ENCODE data around the gene SLC25A21.

- TF ChIP-seq CTCF (IDR thresholded peaks at IDR 0.05; ENCODE audit: low read depth, low read length, poor library complexity, severe bottlenecking), result no peak
- no peak for TF ChIP-seq EZH2phosphoT487 (IDR thresholded peaks at IDR 0.05; ENCODE audit: borderline replicate concordance, low read length)
These were observed 327.8 kb downstream of the SLC25A21 start for GRCh38 chr14:36844443-36845195.

All from DOHH2 (cell line).